IMR-90 (cell line): ENCODE results near the gene DOHH. TPM values are rescaled to one million over a fixed set of nuclear protein-coding genes. Genes with fewer than 3 reads are reported as not detected.

Source experiments
- ATAC-seq: fragments of 200-7000 bp; cut with Tn5 transposase; 2 replicates; pipeline ENCODE4 v1.9.1; 2020; ENCODE audit warnings: low read depth, mild to moderate bottlenecking, moderate library complexity
- BruUV-seq: library from RNA; stranded (reverse); fragments of 400-500 nt; replicated peaks from 2 replicates; lab custom pipeline; 2021; lab: Mats Ljungman, UMichigan
- CTCF ChIA-PET: fragments of 300-600 bp; formaldehyde crosslinking; extraction: SDS; loops from one replicate; lab custom pipeline; 2021; ENCODE audit warnings: antibody characterized with exemption; lab: Yijun Ruan, JAX
- POLR2A ChIA-PET: fragments of 300-600 bp; sonication (Branson Sonifier 250); formaldehyde crosslinking; loops from one replicate; lab custom pipeline; 2022; ENCODE audit warnings: antibody characterized with exemption; ENCODE audit not compliant: unreplicated experiment; lab: Charles Lee
- DNase-seq: peaks from one replicate; pipeline ENCODE4 v3.0.0; 2013
- H2AFZ ChIP-seq: replicated peaks from 2 replicates; pipeline ENCODE3; 2013; ENCODE audit warnings: low read length, mild to moderate bottlenecking; ENCODE audit not compliant: poor library complexity
- H2AK5ac ChIP-seq: 2 replicates; pipeline ENCODE4 v1.6.1; 2013; ENCODE audit warnings: low read depth, low read length, inconsistent platforms
- H2AK9ac ChIP-seq: replicated peaks from 2 replicates; pipeline ENCODE3; 2013; ENCODE audit warnings: mild to moderate bottlenecking, low read depth, low read length, moderate library complexity; ENCODE audit not compliant: poor library complexity
- H2BK120ac ChIP-seq: 2 replicates; pipeline ENCODE4 v1.6.1; 2013; ENCODE audit warnings: low read depth, low read length, inconsistent platforms
- H2BK15ac ChIP-seq: 3 replicates; pipeline ENCODE4 v1.6.1; 2013; ENCODE audit warnings: low read depth, low read length, inconsistent platforms
- H2BK20ac ChIP-seq: 2 replicates; pipeline ENCODE4 v1.6.1; 2013; ENCODE audit warnings: low read depth, mild to moderate bottlenecking, inconsistent platforms, low read length, moderate library complexity
- H2BK5ac ChIP-seq: 2 replicates; pipeline ENCODE4 v1.6.1; 2013; ENCODE audit warnings: mild to moderate bottlenecking, low read depth, low read length, inconsistent platforms; ENCODE audit not compliant: poor library complexity, severe bottlenecking
- H3K14ac ChIP-seq: replicated peaks from 2 replicates; pipeline ENCODE4 v1.6.1; 2013; ENCODE audit warnings: low read depth, low read length, inconsistent platforms
- H3K18ac ChIP-seq: 2 replicates; pipeline ENCODE4 v1.6.1; 2013; ENCODE audit warnings: low read depth, low read length, control low read depth
- H3K23ac ChIP-seq: 2 replicates; pipeline ENCODE4 v1.6.1; 2013; ENCODE audit warnings: low read depth, low read length, inconsistent platforms
- H3K27ac ChIP-seq: 2 replicates; pipeline ENCODE4 v1.5.1; 2013; ENCODE audit warnings: mild to moderate bottlenecking, control low read depth, low read length; ENCODE audit not compliant: insufficient read depth
- H3K27me3 ChIP-seq: 2 replicates; pipeline ENCODE4 v1.6.1; 2013; ENCODE audit warnings: low read length; ENCODE audit not compliant: control insufficient read depth, insufficient read depth
- H3K36me3 ChIP-seq: 2 replicates; pipeline ENCODE4 v1.6.1; 2013; ENCODE audit warnings: low read length, mixed read lengths; ENCODE audit not compliant: control insufficient read depth, insufficient read depth
- H3K4ac ChIP-seq: 2 replicates; pipeline ENCODE4 v1.6.1; 2013; ENCODE audit warnings: low read depth, low read length, inconsistent platforms
- H3K4me1 ChIP-seq: 2 replicates; pipeline ENCODE4 v1.6.1; 2013; ENCODE audit warnings: low read length, mixed read lengths; ENCODE audit not compliant: control insufficient read depth, insufficient read depth
- H3K4me2 ChIP-seq: 2 replicates; pipeline ENCODE4 v1.6.1; 2013; ENCODE audit warnings: low read depth, mild to moderate bottlenecking, control low read depth, low read length, moderate library complexity
- H3K4me3 ChIP-seq: 2 replicates; pipeline ENCODE4 v1.5.1; 2013; ENCODE audit warnings: low read depth, mild to moderate bottlenecking, control low read depth, low read length, moderate library complexity; ENCODE audit not compliant: insufficient read depth
- H3K56ac ChIP-seq: 2 replicates; pipeline ENCODE4 v1.6.1; 2013; ENCODE audit warnings: low read length, inconsistent platforms; ENCODE audit not compliant: insufficient read depth; ENCODE audit errors: extremely low read depth
- H3K79me1 ChIP-seq, 2 experiments: 2 replicates each; pipeline ENCODE4 v1.6.1; 2013; ENCODE audit warnings: low read length in 2 of 2, inconsistent platforms in 1 of 2, low read depth in 1 of 2
- H3K9ac ChIP-seq: 2 replicates; pipeline ENCODE4 v1.6.1; 2013; ENCODE audit warnings: low read depth, low read length, control low read depth
- H3K9me1 ChIP-seq: 2 replicates; pipeline ENCODE4 v1.6.1; 2013; ENCODE audit warnings: low read length, inconsistent platforms; ENCODE audit not compliant: insufficient read depth
- H3K9me3 ChIP-seq: 2 replicates; pipeline ENCODE4 v1.6.1; 2013; ENCODE audit warnings: low read length; ENCODE audit not compliant: control insufficient read depth, insufficient read depth
- H4K20me1 ChIP-seq: 2 replicates; pipeline ENCODE4 v1.6.1; 2013; ENCODE audit warnings: low read length, inconsistent platforms; ENCODE audit not compliant: insufficient read depth
- H4K5ac ChIP-seq: 2 replicates; pipeline ENCODE4 v1.6.1; 2013; ENCODE audit warnings: mild to moderate bottlenecking, low read depth, low read length, control low read depth
- H4K8ac ChIP-seq, 2 experiments: 2 replicates each; pipeline ENCODE4 v1.6.1; 2013; ENCODE audit warnings: low read depth in 2 of 2, low read length in 2 of 2, control low read depth in 1 of 2, inconsistent platforms in 1 of 2
- H4K91ac ChIP-seq: 2 replicates; pipeline ENCODE4 v1.6.1; 2013; ENCODE audit warnings: low read depth, low read length, inconsistent platforms; ENCODE audit not compliant: insufficient read depth
- CHD1 ChIP-seq: IDR thresholded peaks from 2 replicates; pipeline ENCODE4 v1.6.1; 2012; ENCODE audit warnings: low read depth, low read length, improper control_type of control experiment
- ELK1 ChIP-seq: fragments of 150-350 bp; IDR thresholded peaks from 2 replicates; pipeline ENCODE4 v1.6.1; 2016; ENCODE audit warnings: low read depth, mild to moderate bottlenecking, low read length, moderate library complexity, borderline replicate concordance
- FOS ChIP-seq: fragments of 150-350 bp; IDR thresholded peaks from 2 replicates; pipeline ENCODE4 v1.6.1; 2016; ENCODE audit warnings: low read depth, low read length
- MAZ ChIP-seq: IDR thresholded peaks from 2 replicates; pipeline ENCODE4 v1.6.1; 2012; ENCODE audit warnings: low read depth, mild to moderate bottlenecking, low read length, improper control_type of control experiment, moderate library complexity, borderline replicate concordance
- NFE2L2 ChIP-seq: fragments of 150-350 bp; IDR thresholded peaks from 2 replicates; pipeline ENCODE4 v1.6.1; 2016; ENCODE audit warnings: low read depth, mild to moderate bottlenecking, low read length
- POLR2A ChIP-seq: IDR thresholded peaks from 2 replicates; pipeline ENCODE4 v1.6.1; 2012; ENCODE audit warnings: mild to moderate bottlenecking, low read depth, low read length
- RCOR1 ChIP-seq: IDR thresholded peaks from 2 replicates; pipeline ENCODE4 v1.6.1; 2012; ENCODE audit warnings: mild to moderate bottlenecking, low read length, improper control_type of control experiment; ENCODE audit not compliant: insufficient replicate concordance
- SMC3 ChIP-seq: fragments of 150-350 bp; IDR thresholded peaks from 2 replicates; pipeline ENCODE4 v1.6.1; 2016; ENCODE audit warnings: low read depth, mild to moderate bottlenecking, antibody characterized with exemption, low read length, moderate library complexity
- WGBS, 2 experiments: methylation state at CpG; one replicate each; pipeline versions ENCODE4 v1.1.5 to v1.1.7; 2013; ENCODE audit warnings: missing lambda C conversion rate in 2 of 2; ENCODE audit not compliant: insufficient read length in 1 of 2; ENCODE audit errors: extremely low coverage in 2 of 2; 5-methylcytosine and 5-hydroxymethylcytosine counted together
- dilution Hi-C: fragments of 300-500 bp; cut with HindIII; formaldehyde crosslinking; loops from one replicate; pipeline ENCODE4 v1.14.3; 2018; ENCODE audit warnings: low sequenced_read_pairs; ENCODE audit not compliant: unreplicated experiment
- in situ Hi-C: fragments of 300-500 bp; cut with MboI; formaldehyde crosslinking; loops from 3 replicates; pipeline ENCODE4 v1.14.3; 2019; ENCODE audit warnings: low sequenced_read_pairs, inconsistent platforms, mixed read lengths
- intact Hi-C: fragments of 100-400 bp; cut with micrococcal nuclease; formaldehyde crosslinking; loops from 2 replicates; pipeline ENCODE4 v1.10.0; 2022
- polyA plus RNA-seq, 3 experiments: library from polyadenylated mRNA; depleted of rRNA; stranded (reverse); fragments of >200 nt; gene quantifications; 2 replicates each; pipeline ENCODE4 v1.2.3, GENCODE V29; 2012; ENCODE audit warnings: low replicate concordance in 1 of 3
- total RNA-seq: library from RNA; depleted of rRNA; stranded (reverse); fragments of >200 nt; gene quantifications from 2 replicates; pipeline ENCODE4 v1.2.3, GENCODE V29; 2012
- TF ChIP-seq, protein P1 (sequence below): conservative IDR thresholded peaks from 2 replicates; pipeline ENCODE4 v1.5.1; 2012; ENCODE audit warnings: mild to moderate bottlenecking, low read depth, low read length, improper control_type of control experiment

The DOHH gene
- total and polyA plus RNA-seq, 2 of the 4 experiments (the other 2 are of a cell fraction) = 3.2 to 9.2 TPM

DNA sequence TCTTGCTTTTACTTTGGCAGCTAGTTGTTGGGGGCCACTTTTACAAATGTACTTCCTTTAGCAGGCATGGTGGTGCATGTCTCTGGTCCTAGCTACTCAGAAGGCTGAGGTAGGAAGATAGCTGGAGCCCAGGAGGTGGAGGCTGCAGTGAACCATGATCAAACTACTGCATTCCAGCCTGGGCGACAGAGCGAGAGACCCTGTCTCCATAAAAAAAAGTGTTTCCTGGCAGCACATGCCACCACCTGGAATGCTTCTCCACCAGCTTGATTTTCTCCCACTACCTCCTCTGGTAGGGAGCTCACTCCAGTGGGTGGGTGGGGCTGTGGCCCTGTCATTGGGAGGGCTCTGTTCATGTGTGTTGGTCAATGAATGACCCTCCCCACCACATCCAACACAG, 18.2 kb upstream of the DOHH start:
- Histone ChIP-seq H2BK5ac (no peak overlapping the region), H3K14ac (no peak overlapping the region), H3K9ac (no peak overlapping the region), H2BK20ac (no peak overlapping the region), H3K27ac (no peak overlapping the region), H3K4me2 (no peak overlapping the region), H3K36me3 (peaks cover 18% of the 10 kb centered on the region; the same call in 1 of the 2 replicates), H3K4me3 (no peak overlapping the region), H3K4ac (no peak overlapping the region), H3K27me3 (no peaks in the 10 kb centered on the region), H4K8ac (no peak overlapping the region), H3K18ac (no peak overlapping the region), H3K23ac (no peak overlapping the region), H4K91ac (no peak overlapping the region), H2AFZ (no peak overlapping the region), H2BK15ac (no peak overlapping the region), H3K9me3 (no peaks in the 10 kb centered on the region), H3K79me1 (peaks cover 15 to 94% of the 10 kb centered on the region in 2 experiments), H3K4me1 (peaks cover 11% of the 10 kb centered on the region), H2BK120ac (no peak overlapping the region), H2AK5ac (no peak overlapping the region), H3K56ac (no peak overlapping the region), H4K20me1 (peaks cover 99% of the 10 kb centered on the region), H2AK9ac (no peak overlapping the region), H3K9me1 (peaks cover 24% of the 10 kb centered on the region), H4K5ac (no peak overlapping the region)
- no peak for ATAC-seq
- no peak for DNase-seq
- intact Hi-C loops (no loop called here), dilution Hi-C loops (no loop called here), in situ Hi-C loops (no loop called here)
- ChIA-PET CTCF (no interaction called here), POLR2A (interaction anchor here (0.5 kb wide), 1 partner anchor 11 kb away, joined by 4 read pairs; no protein-coding TSS in a partner anchor)
- BruUV-seq = no TSS peak
- TF ChIP-seq POLR2A (no peak), SMC3 (no peak), FOS (no peak), RCOR1 (no peak), CHD1 (no peak), MAZ (no peak), ELK1 (no peak), NFE2L2 (no peak)
- TF ChIP-seq, protein P1, sequence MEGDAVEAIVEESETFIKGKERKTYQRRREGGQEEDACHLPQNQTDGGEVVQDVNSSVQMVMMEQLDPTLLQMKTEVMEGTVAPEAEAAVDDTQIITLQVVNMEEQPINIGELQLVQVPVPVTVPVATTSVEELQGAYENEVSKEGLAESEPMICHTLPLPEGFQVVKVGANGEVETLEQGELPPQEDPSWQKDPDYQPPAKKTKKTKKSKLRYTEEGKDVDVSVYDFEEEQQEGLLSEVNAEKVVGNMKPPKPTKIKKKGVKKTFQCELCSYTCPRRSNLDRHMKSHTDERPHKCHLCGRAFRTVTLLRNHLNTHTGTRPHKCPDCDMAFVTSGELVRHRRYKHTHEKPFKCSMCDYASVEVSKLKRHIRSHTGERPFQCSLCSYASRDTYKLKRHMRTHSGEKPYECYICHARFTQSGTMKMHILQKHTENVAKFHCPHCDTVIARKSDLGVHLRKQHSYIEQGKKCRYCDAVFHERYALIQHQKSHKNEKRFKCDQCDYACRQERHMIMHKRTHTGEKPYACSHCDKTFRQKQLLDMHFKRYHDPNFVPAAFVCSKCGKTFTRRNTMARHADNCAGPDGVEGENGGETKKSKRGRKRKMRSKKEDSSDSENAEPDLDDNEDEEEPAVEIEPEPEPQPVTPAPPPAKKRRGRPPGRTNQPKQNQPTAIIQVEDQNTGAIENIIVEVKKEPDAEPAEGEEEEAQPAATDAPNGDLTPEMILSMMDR = no peak
- WGBS, 2 experiments = no CpG with 5 or more reads among the region's 2 CpGs
